LNCAP (cell line): Measurements from ENCODE around the gene LIPC.

Experiments
- CTCF ChIP-seq: fragments of 450-650 bp; IDR thresholded peaks from 2 replicates; pipeline ENCODE4 v1.5.1; 2017; ENCODE audit warnings: mild to moderate bottlenecking

Gene LIPC

GRCh38 chr15:58546066-58546591 is 114.3 kb downstream of the LIPC start:
- TF ChIP-seq CTCF = no peak

GRCh38 chr15:58546635-58547627 is 115.1 kb downstream of the LIPC start:
- TF ChIP-seq CTCF = no peak

- TF ChIP-seq CTCF = no peak
These were observed 116.0 kb downstream of the LIPC start for GRCh38 chr15:58547628-58548307.

- TF ChIP-seq CTCF = no peak
These were observed 116.7 kb downstream of the LIPC start for GRCh38 chr15:58548308-58549012.

- no peak for TF ChIP-seq CTCF
These were observed 117.4 kb downstream of the LIPC start for GRCh38 chr15:58549013-58549784.

- TF ChIP-seq CTCF = no peak
These were observed 117.9 kb downstream of the LIPC start for GRCh38 chr15:58549785-58550074.
